HG03439 (cell line): Measurements from ENCODE around the gene SPINT4.
"Not testable (repeated sequence)": the region's sequence is repeated elsewhere in the genome, so short reads cannot be mapped to it uniquely, and the experiment has no call there.

ENCODE experiments used
- ATAC-seq: cut with Tn5 transposase; IDR thresholded peaks from one replicate; pipeline ENCODE4 v1.9.1; 2021; ENCODE audit warnings: mild to moderate bottlenecking, moderate library complexity; ENCODE audit not compliant: unreplicated experiment

Gene SPINT4

DNA sequence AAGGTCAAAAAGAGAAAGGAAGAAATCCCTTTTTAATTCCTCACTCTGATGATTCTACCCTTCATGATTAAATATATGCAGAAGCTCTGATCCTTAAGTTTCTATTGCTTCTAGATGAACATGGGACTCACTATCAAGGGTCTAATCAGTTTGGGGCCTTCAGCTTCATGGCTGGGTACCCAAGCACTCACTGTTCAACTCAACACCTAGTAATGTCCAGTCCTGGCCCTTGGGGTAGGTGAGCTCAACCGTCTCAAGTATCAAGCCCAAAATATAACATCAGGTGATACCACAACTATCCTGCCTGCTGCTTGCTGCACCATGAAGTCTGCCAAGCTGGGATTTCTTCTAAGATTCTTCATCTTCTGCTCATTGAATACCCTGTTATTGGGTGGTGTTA, at the start of gene SPINT4:
SPINT4 (plus strand) TSS at position 301 of the 400 bp plus-strand sequence; CDS start at position 322, 21 bp downstream.
- ATAC-seq, result no peak

DNA sequence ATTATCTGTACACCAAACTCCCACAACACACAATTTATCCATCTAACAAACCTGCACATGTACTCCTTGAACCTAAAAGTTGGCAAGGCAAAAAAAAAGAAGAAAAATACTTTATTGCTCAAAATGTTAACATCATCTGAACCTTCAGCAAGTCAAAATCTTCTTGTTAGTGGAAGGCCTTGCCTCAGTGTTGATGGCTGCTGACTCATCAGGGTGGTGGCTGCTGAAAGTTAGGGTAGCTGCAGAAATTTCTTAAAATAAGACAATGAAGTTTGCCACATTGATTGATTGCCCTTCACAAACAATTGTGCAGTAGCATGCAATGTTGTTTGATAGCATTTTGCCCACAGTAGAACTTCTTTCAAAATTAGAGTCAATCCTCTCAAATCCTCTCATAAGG, 49.4 kb upstream of the SPINT4 start:
- no peak for ATAC-seq

DNA sequence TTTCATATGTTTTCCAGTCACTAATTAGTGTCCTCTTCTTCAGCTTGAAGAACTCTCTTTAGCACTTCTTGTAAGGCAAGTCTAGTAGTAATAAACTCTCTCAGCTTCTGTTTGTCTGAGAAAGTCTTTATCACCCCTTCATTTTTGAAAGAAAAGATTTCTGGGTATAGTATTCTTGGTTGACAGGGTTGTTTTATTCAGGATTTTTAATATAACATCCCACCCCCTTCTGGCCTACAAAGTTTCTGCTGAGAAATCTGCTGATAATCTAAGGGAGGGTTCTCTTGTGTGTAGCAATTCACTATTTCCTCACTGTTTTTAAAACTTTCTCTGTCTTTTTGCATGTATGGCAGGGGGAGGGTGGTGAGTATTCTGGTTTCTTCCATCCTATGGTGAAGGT, 42.5 kb upstream of the SPINT4 start:
- no peak for ATAC-seq

DNA sequence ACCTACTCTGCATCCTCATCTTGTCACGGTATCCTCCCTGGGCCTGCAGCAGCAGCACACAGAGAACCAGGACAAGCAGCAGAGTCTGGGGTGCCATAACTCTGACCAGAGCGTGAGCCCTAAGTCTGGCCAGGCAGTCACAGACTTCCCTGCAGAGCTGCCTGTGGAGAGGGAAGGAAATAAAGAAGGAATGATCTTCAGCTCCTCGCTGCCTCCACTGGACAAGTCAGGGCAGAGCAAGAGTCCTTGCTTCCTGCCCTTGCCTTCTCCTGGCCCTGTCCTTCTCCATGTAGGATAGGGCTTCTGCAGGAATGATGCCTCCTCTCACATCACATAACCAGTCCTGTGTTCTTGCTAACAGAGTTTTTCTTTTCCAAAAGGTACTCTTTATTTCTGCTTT, 36.3 kb upstream of the SPINT4 start:
- no peak for ATAC-seq

DNA sequence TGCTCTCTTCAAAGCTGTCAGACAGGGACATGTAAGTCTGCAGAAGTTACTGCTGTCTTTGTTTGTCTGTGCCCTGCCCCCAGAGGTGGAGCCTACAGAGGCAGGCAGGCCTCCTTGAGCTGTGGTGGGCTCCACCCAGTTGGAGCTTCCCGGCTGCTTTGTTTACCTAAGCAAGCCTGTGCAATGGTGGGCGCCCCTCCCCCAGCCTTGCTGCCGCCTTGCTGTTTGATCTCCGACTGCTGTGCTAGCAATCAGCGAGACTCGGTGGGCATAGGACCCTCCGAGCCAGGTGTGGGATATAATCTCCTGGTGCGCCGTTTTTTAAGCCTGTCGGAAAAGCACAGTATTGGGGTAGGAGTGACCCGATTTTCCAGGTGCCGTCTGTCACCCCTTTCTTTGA, 28.8 kb upstream of the SPINT4 start:
- not testable (repeated sequence) for ATAC-seq

DNA sequence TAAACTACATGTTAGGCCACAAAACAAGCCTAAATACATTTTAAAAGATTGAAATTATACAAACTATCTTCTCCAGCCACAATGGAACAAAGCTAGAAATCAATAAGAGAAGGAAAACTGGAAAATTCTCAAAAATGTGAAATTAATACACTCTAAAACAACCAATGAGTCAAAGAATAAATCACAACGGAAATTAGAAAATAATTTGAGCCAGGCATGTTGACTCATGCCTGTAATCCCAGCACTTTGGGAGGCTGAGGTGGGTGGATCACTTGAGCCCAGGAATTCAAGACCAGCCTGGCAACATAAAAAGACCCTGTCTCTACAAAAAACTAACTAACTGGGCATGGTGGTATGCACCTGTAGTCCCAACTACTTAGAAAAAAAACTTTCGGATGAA, 26.7 kb upstream of the SPINT4 start:
- ATAC-seq, result no peak

DNA sequence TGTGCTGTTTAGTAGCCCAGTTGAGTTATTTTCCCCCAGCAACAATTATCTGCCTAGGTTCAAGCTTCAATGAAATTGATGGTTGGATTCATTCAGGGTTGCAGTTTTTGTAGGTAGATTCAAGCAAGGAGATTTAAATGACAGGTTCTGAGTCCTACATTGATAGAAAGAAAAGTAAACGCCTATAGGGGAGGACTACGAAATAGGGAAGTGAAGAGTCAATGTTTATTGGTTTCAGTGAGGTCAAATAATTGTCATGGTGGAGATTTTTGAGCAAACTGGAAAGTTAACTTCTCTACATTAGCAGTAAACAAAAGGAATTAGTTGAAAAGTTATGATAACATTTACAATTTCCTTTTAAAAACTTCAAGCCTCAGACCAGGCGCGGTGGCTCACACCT, 21.0 kb upstream of the SPINT4 start:
- no peak for ATAC-seq

DNA sequence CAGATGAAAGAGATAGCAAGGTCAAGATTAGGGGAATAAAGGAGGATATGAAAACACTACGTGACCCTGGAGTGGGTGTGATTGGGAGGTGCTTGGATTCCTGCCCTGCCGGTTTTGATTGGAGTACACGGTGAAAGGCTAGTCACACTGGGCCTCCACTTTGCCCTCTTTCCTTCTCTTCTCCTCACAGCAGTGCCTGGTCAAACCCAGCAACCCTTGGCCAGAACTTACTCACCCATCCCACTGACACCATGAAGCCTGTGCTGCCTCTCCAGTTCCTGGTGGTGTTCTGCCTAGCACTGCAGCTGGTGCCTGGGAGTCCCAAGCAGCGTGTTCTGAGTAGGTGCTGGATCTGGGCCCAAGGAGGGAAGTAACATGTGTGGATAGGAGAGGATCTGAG, 20.3 kb upstream of the SPINT4 start, which contains the start of gene WFDC13:
WFDC13 (plus strand) TSS at position 166 of the 400 bp plus-strand sequence; CDS start at position 252, 86 bp downstream.
- no peak for ATAC-seq

DNA sequence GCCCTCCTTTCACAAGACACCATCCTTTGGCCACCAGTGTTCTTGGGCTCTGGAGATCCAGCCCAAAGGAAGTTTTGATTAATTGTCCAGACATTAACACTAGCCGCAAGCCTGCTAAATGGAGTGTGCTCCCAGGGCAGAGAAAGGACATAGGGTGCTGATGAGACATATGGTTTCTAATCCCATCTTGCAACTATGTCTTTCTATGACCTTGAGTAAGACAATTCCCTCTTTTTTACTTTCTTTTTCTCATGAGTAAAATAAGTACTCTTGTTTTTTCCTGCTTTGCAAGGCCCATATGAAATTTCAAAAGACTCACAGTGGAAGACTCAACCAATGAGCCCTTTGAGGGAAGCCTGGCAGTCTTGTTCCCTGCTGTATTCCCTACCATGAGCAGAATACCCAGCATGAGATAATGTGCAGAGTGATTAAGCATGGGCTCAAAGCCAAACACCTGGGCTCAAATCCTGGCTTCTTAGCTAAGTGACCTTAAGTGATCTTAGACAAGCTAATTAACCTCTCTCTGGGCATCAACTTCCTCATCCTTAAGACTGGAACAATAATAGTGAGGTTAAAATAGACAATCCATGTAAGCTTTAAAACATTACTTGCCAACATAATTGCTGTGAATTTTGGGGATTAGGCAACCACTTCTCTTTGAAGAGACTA, 17.0 kb upstream of the SPINT4 start, which contains the start of gene WFDC10B:
WFDC10B (minus strand) TSS at position 51 of the 669 bp plus-strand sequence. CDS start 19,027 bp downstream, outside the sequence.
- no peak for ATAC-seq

DNA sequence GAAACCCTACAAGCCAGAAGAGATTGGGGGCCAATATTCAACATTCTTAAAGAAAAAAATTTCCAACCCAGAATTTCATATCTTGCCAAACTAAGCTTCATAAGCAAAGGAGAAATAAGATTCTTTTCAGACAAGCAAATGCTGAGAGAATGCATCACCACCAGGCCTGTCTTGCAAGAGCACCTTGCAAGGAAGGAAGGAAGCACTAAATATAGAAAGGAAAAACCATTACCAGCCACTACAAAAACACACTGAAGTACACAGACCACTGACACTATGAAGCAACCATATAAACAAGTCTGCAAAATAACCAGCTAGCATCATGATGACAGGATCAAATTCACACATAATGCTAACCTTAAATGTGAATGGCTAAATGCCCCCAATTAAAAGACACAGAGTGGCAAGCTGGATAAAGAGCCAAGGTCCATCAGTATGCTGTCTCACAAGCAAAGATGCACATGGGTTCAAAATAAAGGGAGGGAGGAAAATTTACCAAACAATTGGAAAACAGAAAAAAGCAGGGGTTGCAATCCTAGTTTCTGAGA, 5.9 kb upstream of the SPINT4 start:
- not testable (repeated sequence) for ATAC-seq

DNA sequence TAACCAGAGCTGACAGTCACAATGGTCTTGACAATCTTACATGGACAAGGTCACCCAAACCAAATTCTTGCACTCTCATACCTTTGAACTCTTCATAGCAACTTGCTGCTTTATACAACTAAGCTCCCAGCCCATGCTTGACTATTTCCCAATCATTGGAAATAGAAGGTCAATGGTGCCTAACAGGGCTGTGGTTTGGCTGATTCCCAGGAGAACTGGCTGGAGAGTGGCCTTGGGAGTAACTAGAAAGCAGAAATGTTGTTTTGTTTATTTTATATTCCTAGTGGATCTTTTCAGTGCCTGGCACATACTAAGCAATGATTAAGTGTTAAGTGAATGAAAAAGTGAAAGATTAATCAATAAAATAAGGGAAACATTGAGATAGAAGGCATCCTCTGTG, 3.0 kb downstream of the SPINT4 start:
- ATAC-seq, result no peak

DNA sequence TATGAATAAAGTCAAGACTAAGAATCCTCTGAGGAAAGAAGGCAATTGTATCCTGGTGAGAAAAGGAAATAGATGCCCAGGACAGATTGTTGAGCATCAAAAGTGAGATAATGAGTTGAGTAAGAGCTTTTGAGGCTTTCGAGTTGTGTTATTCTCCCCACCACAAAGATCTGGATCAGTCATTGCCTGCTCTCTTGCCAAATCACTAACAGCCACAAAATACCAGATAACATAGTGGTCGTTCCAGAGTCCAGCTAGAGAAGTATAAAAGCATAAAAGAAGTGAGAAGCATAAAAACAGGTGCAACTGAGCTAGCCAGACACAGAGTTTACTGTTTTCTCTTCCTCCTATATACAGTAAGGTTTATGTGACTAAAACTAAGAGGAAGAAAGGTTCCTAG, 4.9 kb downstream of the SPINT4 start:
- no peak for ATAC-seq

DNA sequence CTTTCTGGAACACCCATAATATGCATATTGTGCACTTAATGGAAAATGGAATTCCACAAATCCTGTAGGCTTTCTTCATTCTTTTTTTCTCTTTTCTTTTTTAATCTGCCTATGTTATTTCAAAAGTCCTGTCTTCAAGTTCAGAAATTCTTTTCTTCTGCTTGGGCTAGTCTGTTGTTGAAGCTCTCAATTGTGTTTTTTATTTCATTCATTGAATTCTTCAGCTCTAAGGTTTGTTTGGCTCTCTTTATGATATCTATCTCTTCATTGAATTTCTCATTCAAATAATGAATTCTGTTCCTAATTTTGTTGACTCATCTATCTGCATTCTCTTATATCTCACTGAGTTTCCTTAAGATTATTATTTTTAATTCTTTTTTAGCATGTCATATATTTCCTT, 10.1 kb downstream of the SPINT4 start:
- no peak for ATAC-seq

DNA sequence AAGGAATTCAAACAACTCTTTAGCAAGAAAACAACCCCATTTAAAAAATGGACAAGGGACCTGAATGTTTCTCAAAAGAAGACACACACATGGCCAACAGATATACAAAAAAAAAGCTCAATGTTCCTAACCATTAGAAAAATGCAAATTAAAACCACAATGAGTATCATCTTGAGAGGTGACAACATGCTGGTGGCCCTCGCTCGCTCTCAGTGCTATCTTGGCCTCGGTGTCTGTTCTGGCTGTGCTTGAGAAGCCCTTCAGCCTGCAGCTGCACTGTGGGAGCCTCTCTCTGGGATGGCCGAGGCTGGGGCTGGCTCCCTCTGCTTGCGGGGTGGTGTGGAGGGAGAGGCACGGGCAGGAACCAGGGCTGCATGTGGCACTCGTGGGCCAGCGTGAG, 13.4 kb downstream of the SPINT4 start:
- ATAC-seq, result no peak

DNA sequence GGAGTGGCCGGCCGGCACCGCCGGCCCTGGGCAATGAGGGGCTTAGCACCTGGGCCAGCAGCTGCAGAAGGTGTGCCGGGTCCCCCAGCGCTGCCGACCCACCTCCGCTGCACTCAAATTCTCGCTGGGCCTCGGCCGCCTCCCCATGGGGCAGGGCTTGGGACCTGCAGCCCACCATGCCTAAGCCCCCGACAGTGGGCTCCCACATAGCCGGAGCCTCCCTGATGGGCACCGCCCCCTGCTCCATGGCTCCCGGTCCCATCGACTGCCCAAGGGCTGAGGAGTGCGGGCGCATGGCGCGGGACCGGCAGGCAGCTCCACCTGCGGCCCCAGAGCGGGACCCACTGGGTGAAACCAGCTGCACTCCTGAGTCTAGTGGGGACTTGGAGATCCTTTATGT, 13.8 kb downstream of the SPINT4 start:
- ATAC-seq, result no peak

DNA sequence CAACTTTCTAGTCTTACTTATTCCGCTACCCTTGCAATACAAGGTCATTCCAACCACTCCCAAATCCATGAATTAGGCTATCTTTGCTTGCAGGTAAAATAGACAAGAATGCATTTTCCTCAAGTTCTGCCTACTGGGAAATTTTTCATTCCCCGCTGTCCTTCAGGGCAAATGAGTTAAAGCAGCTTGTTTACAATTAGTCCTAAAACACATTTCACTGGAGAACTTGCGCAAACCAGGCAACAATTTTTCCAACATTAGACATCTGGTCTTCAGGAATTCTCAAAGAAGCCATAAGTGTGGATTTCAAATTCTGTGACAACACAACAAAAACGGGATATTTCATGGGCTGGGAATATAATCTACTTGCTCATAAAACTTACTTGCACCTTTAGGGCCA, 20.4 kb downstream of the SPINT4 start:
- no peak for ATAC-seq

DNA sequence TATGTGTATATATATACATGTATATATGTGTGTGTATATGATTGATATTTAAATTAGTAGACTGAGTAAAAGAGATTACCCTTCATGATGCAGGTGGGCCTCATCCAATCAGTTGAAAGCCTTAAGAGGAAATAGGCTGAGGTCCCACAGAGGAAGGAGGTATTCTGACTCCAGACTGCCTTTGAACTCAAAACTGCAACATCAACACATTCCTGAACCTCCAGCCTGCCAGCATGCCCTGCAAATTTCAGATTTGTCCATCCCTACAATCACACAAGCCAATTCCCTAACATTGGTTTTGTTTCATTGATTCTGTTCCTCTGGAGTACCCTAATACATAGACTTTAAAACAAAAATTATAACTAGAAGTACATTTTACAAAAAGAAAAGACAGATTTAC, 22.9 kb downstream of the SPINT4 start:
- ATAC-seq, result no peak

DNA sequence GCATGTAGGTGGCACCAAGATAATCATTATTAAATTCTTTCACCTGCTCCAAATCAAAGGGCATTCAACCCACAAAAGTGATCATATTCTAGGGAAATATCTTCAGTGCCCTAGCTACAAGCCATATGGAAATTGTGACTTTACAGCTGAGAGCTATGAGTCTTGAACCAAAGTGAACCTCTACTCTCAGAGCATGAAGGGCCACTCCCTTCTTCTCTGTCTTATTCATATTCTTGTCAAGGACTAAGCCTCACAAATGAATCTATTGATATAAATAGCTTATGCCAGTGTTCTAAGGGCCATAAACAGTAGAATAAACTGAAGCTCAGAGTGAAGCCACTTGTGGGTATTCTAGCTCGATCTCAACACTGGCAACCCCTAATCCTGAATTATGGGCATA, 29.6 kb downstream of the SPINT4 start:
- no peak for ATAC-seq

DNA sequence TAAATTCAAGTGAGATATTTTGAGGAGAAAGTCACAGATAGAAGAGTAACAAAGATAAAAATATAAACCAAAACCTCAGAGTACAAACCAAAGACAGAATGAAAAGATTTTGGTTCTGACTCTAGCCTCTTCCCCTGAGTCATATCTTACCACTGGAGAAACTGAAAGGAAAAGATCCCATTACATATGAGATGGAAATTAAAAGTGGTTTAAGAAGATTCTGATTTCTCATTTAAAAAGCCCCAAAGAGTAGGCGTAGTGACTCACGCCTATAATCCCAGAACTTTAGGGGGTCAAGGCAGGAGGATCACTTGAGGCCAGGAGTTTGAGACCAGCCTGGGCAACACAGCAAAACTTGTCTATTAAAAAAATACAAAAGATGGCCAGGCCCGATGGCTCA, 30.6 kb downstream of the SPINT4 start:
- no peak for ATAC-seq

DNA sequence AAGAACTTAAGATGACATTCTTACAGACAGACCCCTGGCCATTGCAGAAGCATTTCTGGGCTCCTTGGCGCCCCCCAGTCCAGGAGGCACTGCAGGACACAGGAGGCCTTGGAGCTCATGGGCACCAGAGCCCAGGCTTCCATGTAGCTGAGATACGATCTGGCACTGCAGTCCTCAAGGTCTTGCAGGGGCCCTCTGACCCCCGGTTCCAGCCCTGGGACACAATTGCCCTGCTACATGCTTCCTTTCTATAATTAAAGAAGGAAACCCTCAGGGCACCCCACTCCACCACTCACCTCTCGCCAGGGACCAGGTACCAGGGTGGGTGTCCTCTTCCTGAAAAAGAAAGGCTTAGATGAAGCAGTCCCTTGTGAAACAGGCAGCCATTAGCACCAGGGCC, 35.9 kb downstream of the SPINT4 start:
- no peak for ATAC-seq

DNA sequence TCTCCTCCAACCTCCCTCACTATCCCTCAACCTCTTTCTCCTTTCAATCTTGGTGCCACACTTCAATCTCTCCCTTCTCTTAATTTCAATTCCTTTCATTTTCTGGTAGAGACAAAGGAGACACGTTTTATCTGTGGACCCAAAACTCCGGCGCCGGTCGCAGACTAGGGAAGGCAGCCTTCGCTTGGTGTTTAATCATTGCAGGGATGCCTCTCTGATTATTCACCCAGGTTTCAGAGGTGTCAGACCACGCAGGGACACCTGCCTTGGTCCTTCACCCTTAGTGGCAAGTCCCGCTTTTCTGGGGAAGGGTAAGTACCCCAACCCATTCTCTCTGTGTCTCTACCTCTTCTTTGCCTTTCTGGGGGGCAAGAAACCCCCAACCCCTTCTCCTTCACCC, 37.8 kb downstream of the SPINT4 start:
- not testable (repeated sequence) for ATAC-seq

DNA sequence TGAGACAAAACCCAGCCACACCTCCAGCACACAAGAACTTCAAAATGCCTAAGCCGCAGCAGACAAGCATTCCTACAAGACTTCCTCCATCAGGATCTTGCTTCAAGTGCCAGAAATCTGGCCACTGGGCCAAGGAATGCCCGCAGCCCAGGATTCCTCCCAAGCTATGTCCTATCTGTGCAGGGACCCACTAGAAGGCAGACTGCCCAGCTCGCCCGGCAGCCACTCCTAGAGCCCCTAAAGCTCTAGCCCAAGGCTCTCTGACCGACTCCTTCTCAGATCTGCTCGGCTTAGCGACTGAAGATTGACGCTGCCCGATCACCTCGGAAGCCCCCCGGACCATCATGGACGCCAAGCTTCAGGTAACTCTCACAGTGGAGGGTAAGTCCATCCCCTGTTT, 39.8 kb downstream of the SPINT4 start:
- not testable (repeated sequence) for ATAC-seq
